ENCODE results near the gene SLC35D3.

DNA sequence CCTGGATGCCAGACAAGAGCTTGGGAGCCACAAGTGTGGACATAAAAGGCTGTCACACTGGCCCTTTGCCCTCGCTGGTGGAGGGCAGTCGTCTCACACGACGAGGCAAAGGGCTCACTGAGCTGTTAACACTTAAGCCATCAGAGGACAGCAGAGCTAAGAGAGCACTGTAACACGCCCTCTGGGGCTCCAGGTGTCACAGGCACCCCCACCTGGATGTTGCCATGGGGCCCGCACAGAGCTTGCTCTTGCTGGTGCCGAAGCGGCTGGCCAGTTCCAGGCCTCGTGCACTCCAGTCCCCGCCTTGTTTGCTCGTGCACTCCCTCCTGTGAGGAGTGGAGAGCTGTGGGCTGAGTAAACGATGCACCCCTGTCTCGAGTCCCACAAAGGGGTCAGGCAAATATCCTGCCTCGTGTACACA is 37.4 kb downstream of the SLC35D3 start:
- TF ChIP-seq, protein P1, sequence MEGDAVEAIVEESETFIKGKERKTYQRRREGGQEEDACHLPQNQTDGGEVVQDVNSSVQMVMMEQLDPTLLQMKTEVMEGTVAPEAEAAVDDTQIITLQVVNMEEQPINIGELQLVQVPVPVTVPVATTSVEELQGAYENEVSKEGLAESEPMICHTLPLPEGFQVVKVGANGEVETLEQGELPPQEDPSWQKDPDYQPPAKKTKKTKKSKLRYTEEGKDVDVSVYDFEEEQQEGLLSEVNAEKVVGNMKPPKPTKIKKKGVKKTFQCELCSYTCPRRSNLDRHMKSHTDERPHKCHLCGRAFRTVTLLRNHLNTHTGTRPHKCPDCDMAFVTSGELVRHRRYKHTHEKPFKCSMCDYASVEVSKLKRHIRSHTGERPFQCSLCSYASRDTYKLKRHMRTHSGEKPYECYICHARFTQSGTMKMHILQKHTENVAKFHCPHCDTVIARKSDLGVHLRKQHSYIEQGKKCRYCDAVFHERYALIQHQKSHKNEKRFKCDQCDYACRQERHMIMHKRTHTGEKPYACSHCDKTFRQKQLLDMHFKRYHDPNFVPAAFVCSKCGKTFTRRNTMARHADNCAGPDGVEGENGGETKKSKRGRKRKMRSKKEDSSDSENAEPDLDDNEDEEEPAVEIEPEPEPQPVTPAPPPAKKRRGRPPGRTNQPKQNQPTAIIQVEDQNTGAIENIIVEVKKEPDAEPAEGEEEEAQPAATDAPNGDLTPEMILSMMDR (IDR thresholded peaks at IDR 0.05), result no peak
- no peak for TF ChIP-seq POLR2A (IDR thresholded peaks at IDR 0.05)
